Head of caudate nucleus (tissue), 42 donors: ENCODE results near the gene SNX10.

Experiments
- DNase-seq, 42 donors: peaks; one replicate each; pipeline versions ENCODE4 v3.0.0 to v3.0.0-alpha.2; 2020 to 2021; ENCODE audit warnings: mixed read lengths in 7 of 42
- intact Hi-C: fragments of 100-400 bp; cut with DNase I; formaldehyde crosslinking; loops from one replicate; pipeline ENCODE4 v1.15.0; 2022

The SNX10 gene

DNA sequence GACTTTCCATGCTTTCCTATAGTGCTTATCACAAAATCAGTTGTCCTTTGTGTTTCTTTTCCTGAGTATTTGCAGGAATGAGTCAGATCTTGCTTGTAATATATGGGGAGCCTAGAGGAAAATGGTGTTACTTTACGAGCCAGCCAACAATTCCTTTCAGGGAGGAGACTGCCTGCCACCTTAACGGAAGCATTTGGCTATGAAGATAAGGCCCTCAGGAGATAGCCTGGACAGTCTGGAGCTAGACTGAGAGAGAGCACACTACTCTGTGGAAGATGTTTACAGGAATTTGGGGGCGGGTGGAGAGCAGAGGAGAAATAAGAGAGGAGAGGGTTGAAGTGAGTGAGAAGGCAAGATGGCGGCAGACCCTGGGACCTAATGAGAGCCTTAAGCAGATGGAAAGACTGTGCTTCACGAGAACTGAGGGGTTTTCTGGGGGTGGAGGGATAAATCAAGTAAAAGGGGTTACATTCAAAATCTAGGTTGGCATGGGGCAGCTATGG is 126.3 kb downstream of the SNX10 start:
- intact Hi-C loops: no loop called here
- DNase-seq: no peak

DNA sequence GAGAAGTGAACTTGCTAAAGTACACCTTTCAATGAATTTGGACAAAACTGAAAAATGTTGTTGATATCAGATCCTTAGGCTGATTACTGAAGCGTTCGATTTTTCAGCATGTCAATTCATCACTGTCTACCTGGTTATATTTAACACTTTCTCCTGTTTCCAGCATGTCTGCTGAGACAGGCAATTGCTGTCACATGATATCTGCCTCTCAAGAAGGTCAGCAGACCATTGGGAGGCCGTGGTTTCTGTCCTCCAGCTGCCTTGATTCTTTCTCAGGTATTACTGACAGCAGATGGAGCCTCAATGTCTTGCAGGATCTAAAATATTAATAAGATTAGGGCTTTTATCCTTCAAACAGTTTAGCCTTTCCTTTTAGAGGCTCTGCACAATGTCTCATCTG is 127.5 kb downstream of the SNX10 start:
- intact Hi-C loops: no loop called here
- DNase-seq: no peak

DNA sequence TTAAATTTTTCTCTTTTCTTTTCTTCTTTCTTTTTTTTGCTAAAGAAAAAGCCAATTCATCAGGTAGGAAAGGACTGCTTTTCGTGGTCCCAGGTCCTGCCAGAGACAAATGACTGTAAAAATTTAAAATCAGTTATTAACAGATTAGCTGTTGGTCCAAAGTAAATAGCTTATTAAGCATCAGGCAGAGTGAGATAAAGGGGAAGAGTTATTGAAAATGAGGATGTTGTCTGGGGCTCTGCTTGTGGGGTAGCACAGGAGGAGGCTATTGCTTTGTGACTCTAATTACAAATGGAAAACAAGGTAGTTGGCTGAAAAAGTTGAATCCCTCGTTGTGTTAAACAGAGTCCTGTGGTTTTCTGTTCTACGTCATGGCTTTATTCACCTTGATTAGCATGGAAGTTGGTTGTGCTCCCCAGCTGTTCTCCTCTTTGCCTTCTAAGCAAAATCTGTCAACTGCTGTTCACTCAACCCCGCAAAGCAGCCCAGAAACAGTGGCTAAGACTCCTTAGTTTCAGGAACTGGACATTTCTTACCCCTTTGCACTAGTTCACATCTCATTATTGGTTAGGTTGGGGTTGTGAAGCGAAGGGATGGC is 128.9 kb downstream of the SNX10 start:
- no peak for DNase-seq
- intact Hi-C loops: no loop called here

DNA sequence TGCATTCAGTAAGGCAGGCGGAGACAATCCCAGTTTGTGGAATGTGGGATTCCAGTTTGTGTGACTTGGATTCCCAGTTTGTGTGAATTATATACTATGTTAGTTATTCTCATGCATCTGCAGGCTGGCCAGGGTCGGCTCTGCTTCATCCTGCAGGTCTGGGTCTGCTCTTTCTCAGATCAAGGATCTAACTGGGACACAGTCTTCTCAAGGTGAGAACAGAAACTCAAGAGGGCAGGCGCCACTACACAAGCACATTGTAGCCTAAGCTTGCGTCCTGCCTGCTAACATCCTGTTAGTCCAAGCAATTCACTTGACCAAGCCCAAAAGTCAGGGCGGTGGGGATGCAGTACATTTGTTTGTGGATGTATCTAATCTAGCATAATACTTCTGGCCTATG is 131.1 kb downstream of the SNX10 start:
- no peak for DNase-seq
- intact Hi-C loops: no loop called here

DNA sequence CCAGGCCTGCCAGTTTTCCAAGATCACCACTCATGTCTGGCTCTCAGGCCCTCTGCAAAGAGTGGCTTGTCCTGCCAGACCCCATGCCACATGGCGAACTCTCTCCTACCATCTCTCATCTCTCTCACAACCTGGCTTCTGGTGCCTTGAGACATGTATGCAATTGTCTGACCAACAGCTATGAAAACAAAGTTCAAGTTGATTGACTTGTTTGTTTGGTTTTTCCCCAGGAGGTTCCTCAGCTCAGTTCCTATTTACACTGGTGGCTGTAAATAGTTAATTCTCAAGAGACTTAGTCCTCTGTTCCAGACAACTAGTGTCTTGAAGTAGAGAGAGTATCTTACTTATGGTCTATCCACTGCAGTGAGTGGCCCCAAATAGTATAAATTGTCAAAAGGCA is 131.8 kb downstream of the SNX10 start:
- intact Hi-C loops: no loop called here
- DNase-seq: no peak
